ENCODE measurements around the gene TTC7B.
"Not testable (repeated sequence)": the region's sequence is repeated elsewhere in the genome, so short reads cannot be mapped to it uniquely, and the experiment has no call there.

The TTC7B gene, protein sequence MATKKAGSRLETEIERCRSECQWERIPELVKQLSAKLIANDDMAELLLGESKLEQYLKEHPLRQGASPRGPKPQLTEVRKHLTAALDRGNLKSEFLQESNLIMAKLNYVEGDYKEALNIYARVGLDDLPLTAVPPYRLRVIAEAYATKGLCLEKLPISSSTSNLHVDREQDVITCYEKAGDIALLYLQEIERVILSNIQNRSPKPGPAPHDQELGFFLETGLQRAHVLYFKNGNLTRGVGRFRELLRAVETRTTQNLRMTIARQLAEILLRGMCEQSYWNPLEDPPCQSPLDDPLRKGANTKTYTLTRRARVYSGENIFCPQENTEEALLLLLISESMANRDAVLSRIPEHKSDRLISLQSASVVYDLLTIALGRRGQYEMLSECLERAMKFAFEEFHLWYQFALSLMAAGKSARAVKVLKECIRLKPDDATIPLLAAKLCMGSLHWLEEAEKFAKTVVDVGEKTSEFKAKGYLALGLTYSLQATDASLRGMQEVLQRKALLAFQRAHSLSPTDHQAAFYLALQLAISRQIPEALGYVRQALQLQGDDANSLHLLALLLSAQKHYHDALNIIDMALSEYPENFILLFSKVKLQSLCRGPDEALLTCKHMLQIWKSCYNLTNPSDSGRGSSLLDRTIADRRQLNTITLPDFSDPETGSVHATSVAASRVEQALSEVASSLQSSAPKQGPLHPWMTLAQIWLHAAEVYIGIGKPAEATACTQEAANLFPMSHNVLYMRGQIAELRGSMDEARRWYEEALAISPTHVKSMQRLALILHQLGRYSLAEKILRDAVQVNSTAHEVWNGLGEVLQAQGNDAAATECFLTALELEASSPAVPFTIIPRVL

DNA sequence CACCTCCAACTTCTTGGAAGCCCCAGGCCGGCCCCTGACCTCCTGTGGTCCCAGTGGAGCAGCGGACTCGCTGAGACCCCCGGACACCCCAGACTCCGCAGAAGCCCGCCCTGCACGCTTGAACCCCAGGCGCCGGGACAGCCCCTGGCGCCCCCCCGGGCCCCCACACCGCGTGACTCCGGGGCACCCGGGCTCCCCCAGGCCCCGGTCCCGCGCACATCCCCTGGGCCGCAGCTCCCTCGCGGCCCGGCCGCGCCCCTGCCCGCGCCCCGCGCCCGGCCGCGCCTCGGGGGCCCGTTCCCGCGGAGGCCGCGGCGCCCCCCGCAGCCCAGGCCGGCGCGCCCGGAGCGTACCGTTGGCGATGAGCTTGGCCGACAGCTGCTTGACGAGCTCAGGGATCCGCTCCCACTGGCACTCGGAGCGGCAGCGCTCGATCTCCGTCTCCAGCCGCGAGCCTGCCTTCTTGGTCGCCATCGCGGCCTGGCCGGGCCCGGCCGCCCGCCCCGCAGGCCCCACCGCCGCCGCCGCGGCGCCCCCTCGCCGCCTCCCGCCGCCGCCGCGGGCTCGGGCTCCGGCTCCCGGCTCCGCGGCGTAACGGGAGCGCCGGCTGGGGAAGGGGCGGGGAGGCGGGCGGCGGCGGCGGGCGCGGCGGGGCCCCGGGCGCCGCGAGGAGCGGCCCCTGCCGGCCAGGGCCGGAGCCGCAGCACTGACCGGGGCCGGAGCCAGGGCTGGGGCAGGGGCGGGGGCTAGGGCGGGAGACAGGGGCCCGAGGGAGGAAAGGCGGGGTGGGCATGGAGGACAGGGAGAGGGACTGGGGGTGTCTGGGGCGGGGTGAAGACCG, at the start of gene TTC7B:
Gene TTC7B, minus strand, starts transcription at position 609 of the 841 bp plus-strand sequence. Its CDS starts 135 bp downstream, at position 474.
- DNase-seq (ENCODE audit: low spot score in 2 of 2) (peak; percentile 12 to 35), ATAC-seq (ENCODE audit: low read depth) (peak; percentile 82)
- H3K4me3 Mint-ChIP-seq: peak within 1 kb of the TSS; percentile 70
- no peak within 1 kb of the TSS for H3K27ac Mint-ChIP-seq
- H3K4me1 Mint-ChIP-seq: peaks cover 4% of the 10 kb centered on the region
- no peaks in the 10 kb centered on the region for H3K36me3 Mint-ChIP-seq
- peaks cover 11% of the 10 kb centered on the region for H3K27me3 Mint-ChIP-seq
- H3K9me3 Mint-ChIP-seq: no peaks in the 10 kb centered on the region

DNA sequence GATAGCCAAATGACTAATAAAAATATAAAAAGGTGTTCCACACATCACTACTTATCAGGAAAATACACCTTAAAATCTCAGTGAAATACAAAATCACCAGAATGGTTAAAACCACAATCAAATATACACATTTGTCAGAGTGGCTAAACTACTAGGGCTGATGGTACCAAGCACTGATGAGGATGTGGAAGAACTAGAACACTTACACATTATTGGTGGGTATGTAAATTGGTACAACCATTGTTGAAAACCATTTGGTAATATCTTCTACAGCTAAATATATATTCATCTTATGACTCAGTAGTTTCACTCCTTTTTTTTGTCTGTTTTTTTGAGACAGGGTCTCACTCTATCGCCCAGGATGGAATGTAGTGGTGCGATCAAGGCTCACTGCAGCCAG, 48.5 kb upstream of the TTC7B start:
- ATAC-seq (ENCODE audit: low read depth): no peak
- Mint-ChIP-seq H3K4me1 (no peaks in the 10 kb centered on the region), H3K27me3 (no peaks in the 10 kb centered on the region), H3K9me3 (no peaks in the 10 kb centered on the region), H3K36me3 (peaks cover 13% of the 10 kb centered on the region), H3K27ac (peak overlapping the region; percentile 63), H3K4me3 (no peak overlapping the region)
- DNase-seq (ENCODE audit: low spot score in 2 of 2): no peak

DNA sequence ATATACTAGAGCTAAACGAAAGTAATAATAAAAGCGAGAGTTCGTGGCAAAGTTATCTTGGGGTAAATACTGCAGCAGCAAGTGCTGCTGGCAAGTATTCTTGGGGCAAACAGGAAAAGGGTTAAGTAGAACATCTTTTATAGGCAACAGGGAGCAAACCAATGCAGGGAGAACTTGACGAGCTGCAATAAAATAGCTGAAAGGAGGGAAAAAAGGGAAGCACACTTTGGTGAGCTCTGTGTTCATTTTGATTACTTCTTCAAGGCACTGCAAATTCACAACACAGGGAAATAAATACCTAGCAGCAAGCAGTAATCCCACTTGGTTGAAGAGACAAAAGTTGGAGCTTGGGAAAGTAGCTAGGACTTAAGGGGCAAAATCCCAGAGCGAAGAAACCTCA, 42.3 kb upstream of the TTC7B start:
- ATAC-seq (ENCODE audit: low read depth) (no peak), DNase-seq (ENCODE audit: low spot score in 2 of 2) (no peak)
- Mint-ChIP-seq H3K27ac (no peak overlapping the region), H3K36me3 (peaks cover 9% of the 10 kb centered on the region), H3K4me1 (peaks cover 8% of the 10 kb centered on the region), H3K9me3 (no peaks in the 10 kb centered on the region), H3K4me3 (no peak overlapping the region), H3K27me3 (no peaks in the 10 kb centered on the region)

DNA sequence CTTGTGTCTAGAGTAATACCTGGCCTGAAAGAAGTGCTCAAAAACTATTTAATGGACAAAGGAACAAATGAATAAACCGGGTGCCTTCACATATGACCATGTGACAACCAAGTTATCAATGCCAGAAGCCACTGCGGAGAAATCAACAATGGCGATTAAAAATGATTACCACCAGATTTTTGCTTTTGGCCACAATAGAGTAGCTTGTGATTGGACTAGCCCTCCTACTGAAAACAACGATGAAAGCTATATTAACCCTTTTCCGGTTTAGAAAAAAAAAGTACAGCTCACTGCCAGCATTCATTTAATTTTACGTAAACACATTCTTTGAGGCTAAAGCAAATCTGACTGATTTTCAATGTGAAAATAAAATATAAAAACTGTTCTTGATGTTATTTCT, 41.6 kb upstream of the TTC7B start:
- Mint-ChIP-seq H3K27ac (no peak overlapping the region), H3K27me3 (no peaks in the 10 kb centered on the region), H3K4me1 (peaks cover 8% of the 10 kb centered on the region), H3K4me3 (no peak overlapping the region), H3K36me3 (peaks cover 9% of the 10 kb centered on the region), H3K9me3 (no peaks in the 10 kb centered on the region)
- DNase-seq (ENCODE audit: low spot score in 2 of 2) (no peak), ATAC-seq (ENCODE audit: low read depth) (no peak)

DNA sequence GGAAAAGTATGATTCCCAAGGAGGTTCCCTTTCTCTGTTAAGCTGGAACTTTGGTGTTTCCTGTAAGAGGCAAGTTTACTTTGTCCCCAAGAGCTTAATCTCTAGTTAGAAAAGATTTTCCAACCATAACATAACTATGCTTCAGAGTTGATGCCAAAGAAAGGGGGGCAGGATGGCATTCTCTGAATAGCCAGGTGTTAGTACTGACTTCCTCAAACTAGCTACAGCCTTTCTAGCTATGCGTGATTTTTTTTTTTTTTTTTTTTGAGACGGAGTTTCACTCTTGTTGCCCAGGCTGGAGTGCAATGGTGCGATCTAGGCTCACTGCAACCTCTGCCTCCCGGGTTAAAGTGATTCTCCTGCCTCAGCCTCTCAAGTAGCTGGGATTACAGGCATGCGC, 39.9 kb upstream of the TTC7B start:
- H3K27ac Mint-ChIP-seq; H3K4me3 Mint-ChIP-seq; H3K36me3 Mint-ChIP-seq; H3K4me1 Mint-ChIP-seq; H3K9me3 Mint-ChIP-seq; DNase-seq (ENCODE audit: low spot score in 2 of 2); H3K27me3 Mint-ChIP-seq: not testable (repeated sequence)
- peak; percentile 94 for ATAC-seq (ENCODE audit: low read depth)

DNA sequence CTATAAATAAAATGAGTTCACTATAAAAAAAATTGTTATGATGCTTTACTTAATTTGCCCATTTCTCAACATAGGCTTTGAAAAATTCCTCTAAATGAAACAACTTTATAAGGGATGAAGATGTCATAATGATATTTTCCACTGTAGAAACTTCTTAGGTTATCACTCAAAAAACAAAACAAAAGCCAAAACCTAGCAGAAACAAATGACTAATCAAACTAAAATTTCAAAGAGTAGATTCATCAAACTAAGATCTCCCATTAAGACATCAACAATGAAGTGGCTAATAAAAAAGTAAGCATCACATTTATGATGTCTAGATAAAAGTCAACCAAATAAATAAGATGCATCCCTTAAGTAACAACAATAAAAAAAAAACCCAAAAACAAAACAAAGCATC, 36.9 kb upstream of the TTC7B start:
- Mint-ChIP-seq H3K27me3 (no peaks in the 10 kb centered on the region), H3K9me3 (no peaks in the 10 kb centered on the region), H3K27ac (no peak overlapping the region), H3K4me1 (peaks cover 6% of the 10 kb centered on the region), H3K4me3 (no peak overlapping the region), H3K36me3 (peaks cover 2% of the 10 kb centered on the region)
- ATAC-seq (ENCODE audit: low read depth): no peak
- DNase-seq (ENCODE audit: low spot score in 2 of 2): no peak

DNA sequence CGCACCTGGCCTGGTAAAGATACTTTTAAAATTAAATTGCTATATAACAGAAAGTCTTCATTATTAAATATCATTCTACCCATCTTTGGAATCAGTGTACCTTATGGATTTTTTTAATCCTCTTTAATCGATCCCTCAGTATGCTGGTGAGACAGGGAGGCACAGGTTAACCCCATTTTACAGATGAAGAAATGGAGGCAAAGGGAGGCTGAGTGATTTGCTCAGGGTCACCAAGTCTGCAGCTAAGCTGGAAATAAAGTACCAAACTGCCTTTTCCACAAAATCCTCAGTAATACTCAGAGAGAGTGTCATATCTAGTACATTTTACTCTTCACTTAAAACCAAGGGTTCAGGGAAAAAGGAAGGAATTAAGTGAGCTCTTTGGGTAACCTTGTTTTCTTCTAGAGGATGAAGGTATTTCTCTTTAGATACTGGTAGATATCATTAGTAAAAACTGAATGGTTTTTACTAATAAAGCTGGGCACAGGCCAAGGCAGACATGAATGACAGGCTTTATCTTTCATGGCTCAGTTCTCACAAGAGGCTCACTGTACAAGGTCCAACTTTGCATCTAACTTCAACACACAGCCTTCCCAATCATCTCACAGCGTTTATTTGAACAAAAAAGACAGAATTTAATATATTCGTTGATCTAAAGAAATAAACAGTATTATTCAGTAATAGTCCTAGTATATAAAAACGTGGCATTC, 35.3 kb upstream of the TTC7B start:
- peaks cover 7% of the 10 kb centered on the region for H3K36me3 Mint-ChIP-seq
- peaks cover 3% of the 10 kb centered on the region for H3K4me1 Mint-ChIP-seq
- H3K27ac Mint-ChIP-seq: no peak overlapping the region
- H3K27me3 Mint-ChIP-seq: no peaks in the 10 kb centered on the region
- no peak for DNase-seq (ENCODE audit: low spot score in 2 of 2)
- no peaks in the 10 kb centered on the region for H3K9me3 Mint-ChIP-seq
- H3K4me3 Mint-ChIP-seq: no peak overlapping the region
- no peak for ATAC-seq (ENCODE audit: low read depth)

DNA sequence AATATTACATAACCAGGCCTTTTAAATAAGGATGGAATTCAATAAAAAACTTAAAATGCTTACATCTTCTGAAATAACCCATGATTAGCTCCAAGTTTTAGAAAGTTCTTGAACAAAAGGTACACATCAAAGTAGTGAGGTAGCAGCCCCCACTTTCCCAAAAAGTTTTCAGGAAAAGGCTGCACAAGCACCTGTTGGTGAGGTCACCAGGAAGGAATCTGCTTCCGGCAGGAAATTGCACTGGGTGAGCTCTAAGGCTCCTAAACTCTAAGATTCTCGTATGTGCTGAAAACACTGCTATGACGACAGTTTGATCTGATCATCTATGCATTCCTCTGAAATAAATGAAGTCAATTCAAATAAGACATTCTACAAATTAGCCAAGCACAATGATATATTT, 34.3 kb upstream of the TTC7B start:
- Mint-ChIP-seq H3K4me3 (no peak overlapping the region), H3K4me1 (no peaks in the 10 kb centered on the region), H3K27ac (no peak overlapping the region), H3K36me3 (peaks cover 13% of the 10 kb centered on the region), H3K27me3 (no peaks in the 10 kb centered on the region), H3K9me3 (no peaks in the 10 kb centered on the region)
- ATAC-seq (ENCODE audit: low read depth) (no peak), DNase-seq (ENCODE audit: low spot score in 2 of 2) (no peak)

DNA sequence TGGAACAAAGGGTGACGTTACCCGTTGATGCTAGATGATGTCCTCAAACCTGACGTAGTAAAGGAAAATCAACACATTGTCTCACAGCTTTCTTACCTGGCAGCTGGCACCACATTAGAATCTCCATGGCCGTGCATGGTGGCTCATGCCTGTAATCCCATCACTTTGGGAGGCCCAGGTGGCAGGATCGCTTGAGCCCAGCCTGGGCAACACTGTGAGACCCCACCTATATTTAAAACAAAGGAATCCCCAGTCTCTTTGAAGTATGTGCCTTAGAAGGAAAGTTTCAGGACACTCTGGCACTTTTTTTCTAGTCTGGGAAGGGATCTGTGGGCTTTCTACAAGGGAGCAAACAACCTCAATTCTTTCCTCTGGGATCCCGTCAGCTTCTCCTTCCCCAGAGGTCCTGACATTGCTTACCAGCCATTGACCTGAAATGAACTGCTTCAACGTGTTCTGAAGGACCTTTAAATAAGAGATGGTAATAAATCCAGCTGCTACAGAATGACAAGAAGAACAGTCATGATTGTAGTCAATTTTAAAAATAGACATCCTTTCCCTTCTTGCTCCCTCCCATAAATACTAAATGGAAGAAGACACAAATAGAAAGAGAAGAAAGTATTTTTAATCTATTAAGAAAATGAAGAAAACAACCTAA, 33.7 kb upstream of the TTC7B start:
- DNase-seq (ENCODE audit: low spot score in 2 of 2) (no peak), ATAC-seq (ENCODE audit: low read depth) (no peak)
- Mint-ChIP-seq H3K27me3 (no peaks in the 10 kb centered on the region), H3K36me3 (peaks cover 13% of the 10 kb centered on the region), H3K4me3 (no peak overlapping the region), H3K9me3 (no peaks in the 10 kb centered on the region), H3K4me1 (no peaks in the 10 kb centered on the region), H3K27ac (no peak overlapping the region)

DNA sequence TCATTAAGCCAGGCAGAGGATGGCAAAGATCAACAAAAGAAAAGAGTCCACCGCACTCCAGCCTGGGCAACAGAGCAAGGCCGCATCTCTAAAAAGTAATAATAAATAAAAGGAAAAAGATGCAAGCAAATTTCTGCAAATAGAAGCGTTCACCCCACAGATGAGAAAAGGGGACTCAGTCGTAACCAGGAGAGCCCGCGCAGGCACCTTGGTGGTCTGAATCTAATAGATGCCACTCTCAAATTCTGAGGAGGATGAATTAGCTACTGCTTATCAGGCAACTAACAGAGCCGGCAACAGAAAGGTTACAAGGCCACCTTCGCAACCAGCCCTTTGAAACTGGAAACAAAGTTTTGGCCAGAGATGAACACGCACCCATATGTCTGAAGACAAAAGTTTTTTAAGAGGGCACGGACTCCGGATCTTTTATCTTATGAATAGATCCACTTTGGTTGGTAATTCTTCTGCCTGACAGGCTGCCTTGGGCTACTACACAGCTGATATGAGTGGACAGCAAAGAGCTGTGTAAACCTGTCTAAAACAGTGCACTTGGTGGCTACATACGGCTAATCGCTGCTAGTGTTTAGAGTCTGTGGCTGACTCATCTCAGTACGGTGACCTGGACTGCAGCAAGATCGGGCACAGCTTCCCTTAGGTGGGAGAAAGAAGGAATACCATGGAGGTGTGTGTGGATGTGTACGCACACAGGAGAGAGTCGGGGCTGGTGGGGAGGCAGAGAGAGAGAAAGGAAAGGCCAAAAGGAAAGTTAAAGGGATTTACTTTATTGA, 32.9 kb upstream of the TTC7B start:
- Mint-ChIP-seq H3K27me3 (no peaks in the 10 kb centered on the region), H3K27ac (no peak overlapping the region), H3K9me3 (no peaks in the 10 kb centered on the region), H3K36me3 (peaks cover 13% of the 10 kb centered on the region), H3K4me1 (no peaks in the 10 kb centered on the region), H3K4me3 (no peak overlapping the region)
- DNase-seq (ENCODE audit: low spot score in 2 of 2) (no peak), ATAC-seq (ENCODE audit: low read depth) (no peak)

DNA sequence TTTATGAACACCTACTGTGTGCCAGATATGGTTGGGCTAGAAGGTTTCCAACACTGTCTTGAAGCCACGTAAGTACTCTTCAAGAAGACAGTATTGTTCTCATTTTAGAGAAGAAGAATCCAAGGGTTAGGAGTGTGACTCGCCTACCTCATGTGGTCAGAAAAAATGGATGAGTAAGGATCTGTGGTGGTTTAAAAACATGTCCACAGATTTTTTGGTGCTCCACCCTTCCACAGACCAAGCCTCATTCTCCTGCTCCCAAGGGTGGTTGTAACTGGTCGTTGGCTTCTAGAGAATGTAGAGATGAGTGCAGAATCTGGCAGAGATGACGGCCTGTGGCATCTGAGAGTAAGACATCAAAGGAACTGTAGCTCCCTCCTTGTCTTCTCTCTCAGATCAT, 30.3 kb upstream of the TTC7B start:
- Mint-ChIP-seq H3K36me3 (peaks cover 13% of the 10 kb centered on the region), H3K27me3 (no peaks in the 10 kb centered on the region), H3K27ac (no peak overlapping the region), H3K4me1 (no peaks in the 10 kb centered on the region), H3K9me3 (no peaks in the 10 kb centered on the region), H3K4me3 (no peak overlapping the region)
- no peak for ATAC-seq (ENCODE audit: low read depth)
- no peak for DNase-seq (ENCODE audit: low spot score in 2 of 2)

DNA sequence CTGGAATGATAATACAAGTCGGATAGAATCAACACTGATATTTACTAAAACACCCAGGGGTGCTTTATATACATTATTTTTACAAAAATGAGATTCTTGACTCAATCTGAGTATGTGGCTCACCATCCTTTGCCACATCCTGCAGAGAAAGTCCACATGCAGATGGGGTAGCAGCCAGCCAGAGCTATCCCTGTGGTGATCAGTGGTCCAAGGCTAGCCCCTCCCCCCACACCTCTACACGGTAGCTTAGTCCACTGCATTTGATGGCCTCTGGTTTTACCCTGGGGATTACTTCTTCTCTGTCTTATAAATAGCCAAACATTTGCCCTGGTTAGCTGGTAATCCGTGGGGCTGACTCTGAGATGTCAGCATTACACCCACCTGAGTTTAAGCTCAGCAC, 28.1 kb upstream of the TTC7B start:
- Mint-ChIP-seq H3K27me3 (no peaks in the 10 kb centered on the region), H3K4me1 (no peaks in the 10 kb centered on the region), H3K9me3 (no peaks in the 10 kb centered on the region), H3K36me3 (peaks cover 11% of the 10 kb centered on the region), H3K4me3 (no peak overlapping the region), H3K27ac (no peak overlapping the region)
- no peak for ATAC-seq (ENCODE audit: low read depth)
- no peak for DNase-seq (ENCODE audit: low spot score in 2 of 2)
